ENCODE measurements around the gene MICALL2.

- TF ChIP-seq POLR2A (IDR thresholded peaks at IDR 0.05): no peak
- no peak for TF ChIP-seq CTCF (IDR thresholded peaks at IDR 0.05)
Observed at GRCh38 chr7:1425292-1426136, 33.8 kb downstream of the MICALL2 start.

All from testis (tissue), 2 donors.